GM12801 (cell line): ENCODE results near the gene PAPOLG.

Experiments
- CTCF ChIP-seq: IDR thresholded peaks from one replicate; pipeline ENCODE4 v1.5.1; 2011; ENCODE audit warnings: control low read depth; ENCODE audit not compliant: insufficient read length; ENCODE audit errors: extremely low read depth

Gene PAPOLG

GRCh38 chr2:60838481-60838880 is 82.4 kb downstream of the PAPOLG start:
- no peak for TF ChIP-seq CTCF

- TF ChIP-seq CTCF: no peak
These were observed 83.2 kb downstream of the PAPOLG start for GRCh38 chr2:60839126-60839813.

GRCh38 chr2:60840880-60841279 is 84.8 kb downstream of the PAPOLG start:
- no peak for TF ChIP-seq CTCF

DNA sequence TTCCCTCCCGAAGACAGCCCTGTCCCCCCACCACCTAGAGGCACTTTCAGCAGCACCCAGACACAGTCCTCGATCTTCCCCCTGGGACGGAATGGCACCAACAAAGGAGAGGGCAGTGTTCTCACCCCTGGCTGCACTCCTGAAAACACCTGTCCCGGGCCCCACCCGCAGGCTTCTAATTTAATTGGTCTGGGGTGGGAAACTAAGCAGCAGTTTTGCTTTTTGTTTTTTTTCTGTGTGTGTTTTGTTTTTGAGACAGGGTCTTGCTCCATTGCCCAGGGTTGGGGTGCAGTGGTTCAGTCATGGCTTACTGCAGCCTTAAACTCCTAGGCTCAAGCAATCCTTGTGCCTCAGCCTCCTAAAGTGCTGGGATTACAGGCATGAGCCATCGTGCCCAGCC is 86.9 kb downstream of the PAPOLG start:
- no peak for TF ChIP-seq CTCF

DNA sequence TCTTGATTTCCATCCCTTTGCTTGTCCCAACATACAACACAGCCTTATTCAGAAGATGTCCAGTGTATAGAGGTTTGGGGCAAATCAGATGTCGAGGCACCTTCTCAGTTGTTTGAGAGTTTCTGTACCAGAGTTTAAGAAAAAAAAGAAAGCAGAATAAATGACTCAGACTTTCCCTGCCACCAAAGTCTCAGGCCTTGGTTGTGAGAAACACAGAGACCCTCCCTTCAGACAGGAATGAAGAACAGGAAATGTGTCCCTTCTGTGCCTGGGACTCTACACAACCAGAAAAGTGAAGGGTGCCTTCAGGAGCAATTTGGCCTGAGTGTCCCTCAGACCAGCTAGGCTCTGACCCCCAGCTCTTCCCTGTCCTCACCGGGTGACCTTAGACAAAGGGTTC is 88.0 kb downstream of the PAPOLG start:
- TF ChIP-seq CTCF: no peak

DNA sequence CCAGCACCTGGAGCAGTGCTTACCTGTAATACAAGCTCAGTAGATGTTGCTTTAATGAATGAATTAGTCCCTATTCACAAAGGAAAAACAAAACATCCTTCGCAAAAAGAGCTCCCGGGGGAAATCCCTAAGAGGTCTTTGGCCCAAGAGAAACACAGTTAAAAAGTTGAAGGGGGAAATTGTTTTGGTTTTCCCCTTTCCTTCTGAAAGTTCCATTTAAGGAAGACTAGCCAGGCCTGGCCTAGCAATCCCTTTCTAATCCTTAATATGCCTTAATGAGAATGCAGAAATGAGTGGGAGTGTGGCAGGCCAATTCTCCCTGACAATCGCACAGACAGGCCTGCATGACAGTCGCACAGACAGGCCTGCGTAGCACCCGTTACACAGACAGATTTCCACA is 91.8 kb downstream of the PAPOLG start:
- TF ChIP-seq CTCF: no peak
